IMR-90 (cell line): ENCODE results near the gene LYRM4. TPM values are rescaled to one million over a fixed set of nuclear protein-coding genes. Genes with fewer than 3 reads are reported as not detected.

ENCODE experiments used
- ATAC-seq: fragments of 200-7000 bp; cut with Tn5 transposase; 2 replicates; pipeline ENCODE4 v1.9.1; 2020; ENCODE audit warnings: low read depth, mild to moderate bottlenecking, moderate library complexity
- BruUV-seq: library from RNA; stranded (reverse); fragments of 400-500 nt; replicated peaks from 2 replicates; lab custom pipeline; 2021; lab: Mats Ljungman, UMichigan
- CTCF ChIA-PET: fragments of 300-600 bp; formaldehyde crosslinking; extraction: SDS; loops from one replicate; lab custom pipeline; 2021; ENCODE audit warnings: antibody characterized with exemption; lab: Yijun Ruan, JAX
- POLR2A ChIA-PET: fragments of 300-600 bp; sonication (Branson Sonifier 250); formaldehyde crosslinking; loops from one replicate; lab custom pipeline; 2022; ENCODE audit warnings: antibody characterized with exemption; ENCODE audit not compliant: unreplicated experiment; lab: Charles Lee
- DNase-seq: peaks from one replicate; pipeline ENCODE4 v3.0.0; 2013
- H2AFZ ChIP-seq: replicated peaks from 2 replicates; pipeline ENCODE3; 2013; ENCODE audit warnings: low read length, mild to moderate bottlenecking; ENCODE audit not compliant: poor library complexity
- H2AK5ac ChIP-seq: 2 replicates; pipeline ENCODE4 v1.6.1; 2013; ENCODE audit warnings: low read depth, low read length, inconsistent platforms
- H2AK9ac ChIP-seq: replicated peaks from 2 replicates; pipeline ENCODE3; 2013; ENCODE audit warnings: mild to moderate bottlenecking, low read depth, low read length, moderate library complexity; ENCODE audit not compliant: poor library complexity
- H2BK120ac ChIP-seq: 2 replicates; pipeline ENCODE4 v1.6.1; 2013; ENCODE audit warnings: low read depth, low read length, inconsistent platforms
- H2BK15ac ChIP-seq: 3 replicates; pipeline ENCODE4 v1.6.1; 2013; ENCODE audit warnings: low read depth, low read length, inconsistent platforms
- H2BK20ac ChIP-seq: 2 replicates; pipeline ENCODE4 v1.6.1; 2013; ENCODE audit warnings: low read depth, mild to moderate bottlenecking, inconsistent platforms, low read length, moderate library complexity
- H2BK5ac ChIP-seq: 2 replicates; pipeline ENCODE4 v1.6.1; 2013; ENCODE audit warnings: mild to moderate bottlenecking, low read depth, low read length, inconsistent platforms; ENCODE audit not compliant: poor library complexity, severe bottlenecking
- H3K14ac ChIP-seq: replicated peaks from 2 replicates; pipeline ENCODE4 v1.6.1; 2013; ENCODE audit warnings: low read depth, low read length, inconsistent platforms
- H3K18ac ChIP-seq: 2 replicates; pipeline ENCODE4 v1.6.1; 2013; ENCODE audit warnings: low read depth, low read length, control low read depth
- H3K23ac ChIP-seq: 2 replicates; pipeline ENCODE4 v1.6.1; 2013; ENCODE audit warnings: low read depth, low read length, inconsistent platforms
- H3K27ac ChIP-seq: 2 replicates; pipeline ENCODE4 v1.5.1; 2013; ENCODE audit warnings: mild to moderate bottlenecking, control low read depth, low read length; ENCODE audit not compliant: insufficient read depth
- H3K27me3 ChIP-seq: 2 replicates; pipeline ENCODE4 v1.6.1; 2013; ENCODE audit warnings: low read length; ENCODE audit not compliant: control insufficient read depth, insufficient read depth
- H3K36me3 ChIP-seq: 2 replicates; pipeline ENCODE4 v1.6.1; 2013; ENCODE audit warnings: low read length, mixed read lengths; ENCODE audit not compliant: control insufficient read depth, insufficient read depth
- H3K4ac ChIP-seq: 2 replicates; pipeline ENCODE4 v1.6.1; 2013; ENCODE audit warnings: low read depth, low read length, inconsistent platforms
- H3K4me1 ChIP-seq: 2 replicates; pipeline ENCODE4 v1.6.1; 2013; ENCODE audit warnings: low read length, mixed read lengths; ENCODE audit not compliant: control insufficient read depth, insufficient read depth
- H3K4me2 ChIP-seq: 2 replicates; pipeline ENCODE4 v1.6.1; 2013; ENCODE audit warnings: low read depth, mild to moderate bottlenecking, control low read depth, low read length, moderate library complexity
- H3K4me3 ChIP-seq: 2 replicates; pipeline ENCODE4 v1.5.1; 2013; ENCODE audit warnings: low read depth, mild to moderate bottlenecking, control low read depth, low read length, moderate library complexity; ENCODE audit not compliant: insufficient read depth
- H3K56ac ChIP-seq: 2 replicates; pipeline ENCODE4 v1.6.1; 2013; ENCODE audit warnings: low read length, inconsistent platforms; ENCODE audit not compliant: insufficient read depth; ENCODE audit errors: extremely low read depth
- H3K79me1 ChIP-seq, 2 experiments: 2 replicates each; pipeline ENCODE4 v1.6.1; 2013; ENCODE audit warnings: low read length in 2 of 2, inconsistent platforms in 1 of 2, low read depth in 1 of 2
- H3K9ac ChIP-seq: 2 replicates; pipeline ENCODE4 v1.6.1; 2013; ENCODE audit warnings: low read depth, low read length, control low read depth
- H3K9me1 ChIP-seq: 2 replicates; pipeline ENCODE4 v1.6.1; 2013; ENCODE audit warnings: low read length, inconsistent platforms; ENCODE audit not compliant: insufficient read depth
- H3K9me3 ChIP-seq: 2 replicates; pipeline ENCODE4 v1.6.1; 2013; ENCODE audit warnings: low read length; ENCODE audit not compliant: control insufficient read depth, insufficient read depth
- H4K20me1 ChIP-seq: 2 replicates; pipeline ENCODE4 v1.6.1; 2013; ENCODE audit warnings: low read length, inconsistent platforms; ENCODE audit not compliant: insufficient read depth
- H4K5ac ChIP-seq: 2 replicates; pipeline ENCODE4 v1.6.1; 2013; ENCODE audit warnings: mild to moderate bottlenecking, low read depth, low read length, control low read depth
- H4K8ac ChIP-seq, 2 experiments: 2 replicates each; pipeline ENCODE4 v1.6.1; 2013; ENCODE audit warnings: low read depth in 2 of 2, low read length in 2 of 2, control low read depth in 1 of 2, inconsistent platforms in 1 of 2
- H4K91ac ChIP-seq: 2 replicates; pipeline ENCODE4 v1.6.1; 2013; ENCODE audit warnings: low read depth, low read length, inconsistent platforms; ENCODE audit not compliant: insufficient read depth
- BHLHE40 ChIP-seq: fragments of 150-350 bp; IDR thresholded peaks from 2 replicates; pipeline ENCODE4 v1.6.1; 2016; ENCODE audit warnings: mild to moderate bottlenecking, low read depth, low read length
- CHD1 ChIP-seq: IDR thresholded peaks from 2 replicates; pipeline ENCODE4 v1.6.1; 2012; ENCODE audit warnings: low read depth, low read length, improper control_type of control experiment
- CTCF ChIP-seq: conservative IDR thresholded peaks from 2 replicates; pipeline ENCODE4 v1.5.1; 2012; ENCODE audit warnings: mild to moderate bottlenecking, low read depth, low read length, improper control_type of control experiment
- ELK1 ChIP-seq: fragments of 150-350 bp; IDR thresholded peaks from 2 replicates; pipeline ENCODE4 v1.6.1; 2016; ENCODE audit warnings: low read depth, mild to moderate bottlenecking, low read length, moderate library complexity, borderline replicate concordance
- FOS ChIP-seq: fragments of 150-350 bp; IDR thresholded peaks from 2 replicates; pipeline ENCODE4 v1.6.1; 2016; ENCODE audit warnings: low read depth, low read length
- MAFK ChIP-seq: IDR thresholded peaks from 2 replicates; pipeline ENCODE4 v1.6.1; 2012; ENCODE audit warnings: low read depth, low read length, improper control_type of control experiment
- MAZ ChIP-seq: IDR thresholded peaks from 2 replicates; pipeline ENCODE4 v1.6.1; 2012; ENCODE audit warnings: low read depth, mild to moderate bottlenecking, low read length, improper control_type of control experiment, moderate library complexity, borderline replicate concordance
- MXI1 ChIP-seq: IDR thresholded peaks from 2 replicates; pipeline ENCODE4 v1.6.1; 2012; ENCODE audit warnings: low read depth, mild to moderate bottlenecking, low read length, moderate library complexity, borderline replicate concordance
- NFE2L2 ChIP-seq: fragments of 150-350 bp; IDR thresholded peaks from 2 replicates; pipeline ENCODE4 v1.6.1; 2016; ENCODE audit warnings: low read depth, mild to moderate bottlenecking, low read length
- POLR2A ChIP-seq: IDR thresholded peaks from 2 replicates; pipeline ENCODE4 v1.6.1; 2012; ENCODE audit warnings: mild to moderate bottlenecking, low read depth, low read length
- RAD21 ChIP-seq: IDR thresholded peaks from 2 replicates; pipeline ENCODE4 v1.6.1; 2012; ENCODE audit warnings: low read length, improper control_type of control experiment
- RCOR1 ChIP-seq: IDR thresholded peaks from 2 replicates; pipeline ENCODE4 v1.6.1; 2012; ENCODE audit warnings: mild to moderate bottlenecking, low read length, improper control_type of control experiment; ENCODE audit not compliant: insufficient replicate concordance
- RFX5 ChIP-seq: IDR thresholded peaks from 2 replicates; pipeline ENCODE4 v1.8.0; 2012; ENCODE audit warnings: low read depth, mild to moderate bottlenecking, low read length, moderate library complexity
- SMC3 ChIP-seq: fragments of 150-350 bp; IDR thresholded peaks from 2 replicates; pipeline ENCODE4 v1.6.1; 2016; ENCODE audit warnings: low read depth, mild to moderate bottlenecking, antibody characterized with exemption, low read length, moderate library complexity
- USF2 ChIP-seq: fragments of 150-350 bp; IDR thresholded peaks from 2 replicates; pipeline ENCODE4 v1.6.1; 2017; ENCODE audit warnings: mild to moderate bottlenecking, antibody characterized with exemption, low read length, low read depth
- WGBS, 2 experiments: methylation state at CpG; one replicate each; pipeline versions ENCODE4 v1.1.5 to v1.1.7; 2013; ENCODE audit warnings: missing lambda C conversion rate in 2 of 2; ENCODE audit not compliant: insufficient read length in 1 of 2; ENCODE audit errors: extremely low coverage in 2 of 2; 5-methylcytosine and 5-hydroxymethylcytosine counted together
- dilution Hi-C: fragments of 300-500 bp; cut with HindIII; formaldehyde crosslinking; loops from one replicate; pipeline ENCODE4 v1.14.3; 2018; ENCODE audit warnings: low sequenced_read_pairs; ENCODE audit not compliant: unreplicated experiment
- in situ Hi-C: fragments of 300-500 bp; cut with MboI; formaldehyde crosslinking; loops from 3 replicates; pipeline ENCODE4 v1.14.3; 2019; ENCODE audit warnings: low sequenced_read_pairs, inconsistent platforms, mixed read lengths
- intact Hi-C: fragments of 100-400 bp; cut with micrococcal nuclease; formaldehyde crosslinking; loops from 2 replicates; pipeline ENCODE4 v1.10.0; 2022
- polyA plus RNA-seq, 3 experiments: library from polyadenylated mRNA; depleted of rRNA; stranded (reverse); fragments of >200 nt; gene quantifications; 2 replicates each; pipeline ENCODE4 v1.2.3, GENCODE V29; 2012; ENCODE audit warnings: low replicate concordance in 1 of 3
- total RNA-seq: library from RNA; depleted of rRNA; stranded (reverse); fragments of >200 nt; gene quantifications from 2 replicates; pipeline ENCODE4 v1.2.3, GENCODE V29; 2012

LYRM4 gene
- total and polyA plus RNA-seq, 2 of the 4 experiments (the other 2 are of a cell fraction): 11.5 to 26.6 TPM

- in situ Hi-C loops: no loop called here
- no peak for ATAC-seq
Observed at GRCh38 chr6:5121956-5122355, 138.8 kb downstream of the LYRM4 start.

More at GRCh38 chr6:5121956-5122355, 138.8 kb downstream of the LYRM4 start:
- CTCF ChIA-PET: no interaction called here
- peaks cover 16% of the 10 kb centered on the region; the same call in 1 of the 2 replicates for H4K20me1 ChIP-seq
- POLR2A ChIA-PET: no interaction called here
- no peak overlapping the region for H2BK15ac ChIP-seq
- H3K56ac ChIP-seq: no peak overlapping the region
- peaks cover 12% of the 10 kb centered on the region for H3K9me1 ChIP-seq
- TF ChIP-seq RCOR1 (no peak), RFX5 (no peak), MAFK (no peak), SMC3 (no peak), FOS (no peak), BHLHE40 (no peak), MAZ (no peak), RAD21 (no peak), NFE2L2 (no peak), CTCF (no peak), MXI1 (no peak), CHD1 (no peak), ELK1 (no peak), POLR2A (no peak), USF2 (no peak)
- no peak overlapping the region for H2BK20ac ChIP-seq
- H3K79me1 ChIP-seq: peaks cover 0 to 5% of the 10 kb centered on the region in 2 experiments; a peak in 1 of 4 replicates
- H3K18ac ChIP-seq: no peak overlapping the region
- no peak overlapping the region for H4K5ac ChIP-seq
- H2BK5ac ChIP-seq: no peak overlapping the region
- peaks cover 13% of the 10 kb centered on the region for H3K4me1 ChIP-seq
- H4K91ac ChIP-seq: no peak overlapping the region
- H2BK120ac ChIP-seq: no peak overlapping the region
- H2AK5ac ChIP-seq: no peak overlapping the region
- intact Hi-C loops (no loop called here), dilution Hi-C loops (no loop called here)
- H2AFZ ChIP-seq: no peak overlapping the region
- no peaks in the 10 kb centered on the region for H3K27me3 ChIP-seq
- H3K9ac ChIP-seq: no peak overlapping the region
- 95% methylated on average over 4 of the region's 7 CpGs; no CpG with 5 or more reads in 1 of the 2 experiments for WGBS, 2 experiments
- no peak overlapping the region for H3K4me2 ChIP-seq
- no peaks in the 10 kb centered on the region; the same call in 1 of the 2 replicates for H3K9me3 ChIP-seq
- H3K4ac ChIP-seq: no peak overlapping the region
- no TSS peak for BruUV-seq
- no peaks in the 10 kb centered on the region for H3K36me3 ChIP-seq
- H2AK9ac ChIP-seq: no peak overlapping the region
- no peak overlapping the region for H3K14ac ChIP-seq
- H4K8ac ChIP-seq: no peak overlapping the region
- H3K4me3 ChIP-seq: no peak overlapping the region
- no peak for DNase-seq
- no peak overlapping the region for H3K27ac ChIP-seq
- H3K23ac ChIP-seq: no peak overlapping the region
